HS-27A (cell line): ENCODE results near the gene PNMA6A.
"Not testable (repeated sequence)": the region's sequence is repeated elsewhere in the genome, so short reads cannot be mapped to it uniquely, and the experiment has no call there.

Experiments used
- DNase-seq: peaks from one replicate; pipeline ENCODE4 v3.0.0-alpha.2; 2012; ENCODE audit warnings: low read depth, missing footprints

The PNMA6A gene

GRCh38 chrX:153071909-153072583 is at the start of gene PNMA6A:
Gene PNMA6A, plus strand, starts transcription at chrX:153072454. Its CDS starts 609 bp downstream, at chrX:153073063.
- DNase-seq, result not testable (repeated sequence)

- not testable (repeated sequence) for DNase-seq
Measured at GRCh38 chrX:153026501-153026900, 45.8 kb upstream of the PNMA6A start.

- DNase-seq, result not testable (repeated sequence)
Measured at GRCh38 chrX:153028487-153028886, 43.8 kb upstream of the PNMA6A start.

GRCh38 chrX:153029162-153029561 is 43.1 kb upstream of the PNMA6A start:
- DNase-seq, result no peak

- no peak for DNase-seq
Measured at GRCh38 chrX:153029875-153030274, 42.4 kb upstream of the PNMA6A start.

- DNase-seq, result no peak
Measured at GRCh38 chrX:153030801-153031200, 41.5 kb upstream of the PNMA6A start.

- no peak for DNase-seq
Measured at GRCh38 chrX:153032397-153033118, 39.7 kb upstream of the PNMA6A start.

GRCh38 chrX:153049093-153049492 is 23.2 kb upstream of the PNMA6A start:
- no peak for DNase-seq

- no peak for DNase-seq
Measured at GRCh38 chrX:153052534-153052933, 19.7 kb upstream of the PNMA6A start.

- no peak for DNase-seq
Measured at GRCh38 chrX:153055871-153056749, 16.1 kb upstream of the PNMA6A start, which contains the start of gene PNMA3. Gene PNMA3, plus strand, starts transcription at chrX:153056470. Its CDS starts 586 bp downstream, at chrX:153057056.

GRCh38 chrX:153057281-153057680 is 15.0 kb upstream of the PNMA6A start:
- no peak for DNase-seq

GRCh38 chrX:153059191-153060094 is 12.8 kb upstream of the PNMA6A start:
- no peak for DNase-seq

- no peak for DNase-seq
Measured at GRCh38 chrX:153060095-153060445, 12.2 kb upstream of the PNMA6A start.

- DNase-seq, result peak; percentile 7
Measured at GRCh38 chrX:153061732-153062131, 10.5 kb upstream of the PNMA6A start.

GRCh38 chrX:153063315-153063714 is 8.9 kb upstream of the PNMA6A start:
- DNase-seq, result no peak

- DNase-seq, result no peak
Measured at GRCh38 chrX:153064061-153064460, 8.2 kb upstream of the PNMA6A start.

GRCh38 chrX:153065389-153065788 is 6.9 kb upstream of the PNMA6A start:
- no peak for DNase-seq

GRCh38 chrX:153066402-153066801 is 5.9 kb upstream of the PNMA6A start:
- DNase-seq, result not testable (repeated sequence)

- not testable (repeated sequence) for DNase-seq
Measured at GRCh38 chrX:153073331-153073730, 1.1 kb downstream of the PNMA6A start.

- no peak for DNase-seq
Measured at GRCh38 chrX:153074262-153074899, 2.1 kb downstream of the PNMA6A start.

GRCh38 chrX:153074935-153075334 is 2.7 kb downstream of the PNMA6A start:
- DNase-seq, result no peak
